ENCODE data around the gene PGAP6.

DNA sequence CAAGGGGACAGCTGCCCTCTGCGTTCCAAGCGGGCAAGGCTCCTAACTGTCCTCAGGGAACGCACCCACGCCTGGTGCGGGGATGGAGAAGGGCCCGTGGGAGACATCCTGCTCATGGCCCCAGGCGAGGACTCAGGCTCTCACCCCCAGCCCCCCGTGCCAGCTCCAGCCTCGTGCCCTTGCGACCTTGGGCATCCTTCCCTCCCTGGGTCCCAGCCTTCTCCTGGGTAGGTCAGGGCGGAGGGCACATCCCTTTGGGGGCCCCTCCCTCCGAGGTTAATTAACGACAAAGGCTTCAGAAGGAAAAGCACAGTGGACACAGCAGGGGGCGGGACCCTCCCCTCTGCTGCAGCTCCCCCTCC is 3.0 kb downstream of the PGAP6 start:
- TF ChIP-seq, protein P1, sequence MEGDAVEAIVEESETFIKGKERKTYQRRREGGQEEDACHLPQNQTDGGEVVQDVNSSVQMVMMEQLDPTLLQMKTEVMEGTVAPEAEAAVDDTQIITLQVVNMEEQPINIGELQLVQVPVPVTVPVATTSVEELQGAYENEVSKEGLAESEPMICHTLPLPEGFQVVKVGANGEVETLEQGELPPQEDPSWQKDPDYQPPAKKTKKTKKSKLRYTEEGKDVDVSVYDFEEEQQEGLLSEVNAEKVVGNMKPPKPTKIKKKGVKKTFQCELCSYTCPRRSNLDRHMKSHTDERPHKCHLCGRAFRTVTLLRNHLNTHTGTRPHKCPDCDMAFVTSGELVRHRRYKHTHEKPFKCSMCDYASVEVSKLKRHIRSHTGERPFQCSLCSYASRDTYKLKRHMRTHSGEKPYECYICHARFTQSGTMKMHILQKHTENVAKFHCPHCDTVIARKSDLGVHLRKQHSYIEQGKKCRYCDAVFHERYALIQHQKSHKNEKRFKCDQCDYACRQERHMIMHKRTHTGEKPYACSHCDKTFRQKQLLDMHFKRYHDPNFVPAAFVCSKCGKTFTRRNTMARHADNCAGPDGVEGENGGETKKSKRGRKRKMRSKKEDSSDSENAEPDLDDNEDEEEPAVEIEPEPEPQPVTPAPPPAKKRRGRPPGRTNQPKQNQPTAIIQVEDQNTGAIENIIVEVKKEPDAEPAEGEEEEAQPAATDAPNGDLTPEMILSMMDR (IDR thresholded peaks at IDR 0.05), result no peak
- TF ChIP-seq POLR2A (IDR thresholded peaks at IDR 0.05), result no peak

Measured in adrenal gland (tissue), 5 donors.